ENCODE measurements around the gene CUL7. TPM values are rescaled to one million over a fixed set of nuclear protein-coding genes. Genes with fewer than 3 reads are reported as not detected.

The CUL7 gene
- total RNA-seq, 2 donors from 2014 or later: 16.3 to 24.4 TPM

DNA sequence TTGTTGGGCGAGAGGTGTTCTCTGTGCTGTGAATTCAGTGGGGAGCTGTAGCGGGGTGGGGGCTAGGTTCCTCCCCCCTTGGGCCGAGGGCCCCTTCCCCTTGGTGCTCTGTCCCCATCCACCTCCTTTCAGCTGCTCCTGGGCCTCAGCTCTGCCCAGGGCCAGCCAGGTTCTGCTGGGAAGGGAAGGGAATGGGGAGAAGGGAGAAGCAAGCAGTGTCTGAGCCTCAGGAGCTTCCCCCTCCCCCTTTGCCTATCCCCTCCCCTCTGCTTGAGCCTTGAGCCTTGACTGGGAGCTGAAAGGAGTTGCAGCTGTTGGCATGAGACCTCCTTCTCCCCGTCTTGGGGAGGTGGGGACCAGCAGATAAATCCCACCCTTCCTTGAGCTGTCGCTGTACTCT, 32.8 kb downstream of the CUL7 start:
- WGBS, 2 donors: 47 to 50% methylated on average over 5 of the region's 5 CpGs
- Histone ChIP-seq H3K27ac (peak overlapping the region; percentile 71 to 86 (median 80)), H3K4me1 (peaks cover 52% of the 10 kb centered on the region), H3K4me3 (peak overlapping the region; percentile 75 to 86), H3K36me3 (replicated peaks in 1 of 2; ENCODE audit: insufficient read depth in 1 of 2, low read depth in 2 of 2) (peaks cover 0 to 6% of the 10 kb centered on the region in 2 donors), H3K9me3 (no peaks in the 10 kb centered on the region), H3K27me3 (no peaks in the 10 kb centered on the region)
- intact Hi-C loops (cut with DNase I): no loop called here
- TF ChIP-seq POLR2A (IDR thresholded peaks at IDR 0.05): no peak
- ATAC-seq (peak; percentile 20), DNase-seq (no peak)

DNA sequence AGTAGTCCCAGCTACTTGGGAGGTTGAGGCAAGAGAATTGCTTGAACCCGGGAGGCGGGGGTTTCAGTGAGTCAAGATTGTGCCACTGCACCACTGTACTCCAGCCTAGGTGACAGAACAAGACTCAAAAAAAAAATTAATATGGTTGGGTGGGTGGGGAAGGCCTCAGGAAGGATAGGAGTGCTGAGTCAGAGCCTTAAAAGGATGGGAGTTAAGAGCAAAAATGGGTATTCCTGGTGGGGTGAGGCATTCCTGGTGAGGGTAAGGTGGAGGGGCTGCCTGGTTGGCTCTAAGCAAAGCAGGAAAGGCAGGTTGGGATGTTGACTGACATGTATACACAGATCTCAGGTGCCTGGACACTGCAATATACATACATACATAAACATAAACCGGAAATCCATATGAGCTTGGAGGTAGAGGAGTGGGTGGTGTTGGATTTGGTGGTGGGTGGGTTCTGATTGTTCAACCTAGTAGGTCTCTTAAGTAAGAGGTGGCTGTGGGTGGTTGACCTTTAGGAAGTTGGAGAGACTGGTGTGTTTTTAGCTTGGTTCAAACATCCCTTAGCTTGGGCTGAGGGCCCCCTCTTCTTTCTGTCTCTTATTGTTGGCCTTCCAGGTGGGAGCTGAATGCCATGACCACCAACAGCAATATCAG, 33.5 kb downstream of the CUL7 start:
- intact Hi-C loops (cut with DNase I): no loop called here
- no peak for TF ChIP-seq POLR2A (IDR thresholded peaks at IDR 0.05)
- TF ChIP-seq, protein P1, sequence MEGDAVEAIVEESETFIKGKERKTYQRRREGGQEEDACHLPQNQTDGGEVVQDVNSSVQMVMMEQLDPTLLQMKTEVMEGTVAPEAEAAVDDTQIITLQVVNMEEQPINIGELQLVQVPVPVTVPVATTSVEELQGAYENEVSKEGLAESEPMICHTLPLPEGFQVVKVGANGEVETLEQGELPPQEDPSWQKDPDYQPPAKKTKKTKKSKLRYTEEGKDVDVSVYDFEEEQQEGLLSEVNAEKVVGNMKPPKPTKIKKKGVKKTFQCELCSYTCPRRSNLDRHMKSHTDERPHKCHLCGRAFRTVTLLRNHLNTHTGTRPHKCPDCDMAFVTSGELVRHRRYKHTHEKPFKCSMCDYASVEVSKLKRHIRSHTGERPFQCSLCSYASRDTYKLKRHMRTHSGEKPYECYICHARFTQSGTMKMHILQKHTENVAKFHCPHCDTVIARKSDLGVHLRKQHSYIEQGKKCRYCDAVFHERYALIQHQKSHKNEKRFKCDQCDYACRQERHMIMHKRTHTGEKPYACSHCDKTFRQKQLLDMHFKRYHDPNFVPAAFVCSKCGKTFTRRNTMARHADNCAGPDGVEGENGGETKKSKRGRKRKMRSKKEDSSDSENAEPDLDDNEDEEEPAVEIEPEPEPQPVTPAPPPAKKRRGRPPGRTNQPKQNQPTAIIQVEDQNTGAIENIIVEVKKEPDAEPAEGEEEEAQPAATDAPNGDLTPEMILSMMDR (IDR thresholded peaks at IDR 0.05): no peak
- WGBS, 2 donors: 91 to 95% methylated on average over 3 of the region's 3 CpGs
- H3K36me3 ChIP-seq (replicated peaks in 1 of 2; ENCODE audit: insufficient read depth in 1 of 2, low read depth in 2 of 2): peaks cover 0 to 5% of the 10 kb centered on the region in 2 donors
- no peaks in the 10 kb centered on the region for H3K9me3 ChIP-seq
- H3K4me3 ChIP-seq: no peak overlapping the region
- peak overlapping the region in 3 of 4 donors; percentile 71 to 86 (median 86) for H3K27ac ChIP-seq
- DNase-seq (no peak), ATAC-seq (no peak)
- no peaks in the 10 kb centered on the region for H3K27me3 ChIP-seq
- H3K4me1 ChIP-seq: peaks cover 57% of the 10 kb centered on the region

DNA sequence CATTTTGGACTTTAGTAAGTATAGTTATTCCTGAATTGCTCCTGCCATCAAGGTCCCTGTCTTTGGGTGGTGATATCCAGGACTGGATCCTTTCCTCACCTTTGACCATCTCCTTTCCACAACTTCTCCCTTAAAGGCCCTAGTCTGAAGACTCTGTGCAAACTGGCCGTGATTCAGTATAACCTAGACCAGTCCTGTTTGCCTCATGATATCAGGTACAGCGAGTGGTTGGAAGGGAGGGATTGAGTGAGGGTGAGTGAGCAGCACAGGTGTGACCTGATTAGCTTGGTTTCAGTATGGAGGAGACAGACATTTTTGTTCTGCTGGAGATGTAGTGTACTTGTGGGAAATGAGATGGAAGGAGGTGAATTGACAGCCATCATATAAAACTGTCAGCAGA, 34.5 kb downstream of the CUL7 start:
- Histone ChIP-seq H3K9me3 (no peaks in the 10 kb centered on the region), H3K4me3 (no peak overlapping the region), H3K27me3 (no peaks in the 10 kb centered on the region), H3K27ac (no peak overlapping the region), H3K4me1 (peaks cover 60% of the 10 kb centered on the region), H3K36me3 (replicated peaks in 1 of 2; ENCODE audit: insufficient read depth in 1 of 2, low read depth in 2 of 2) (peaks cover 0 to 2% of the 10 kb centered on the region in 2 donors)
- no peak for ATAC-seq
- TF ChIP-seq, protein P1 (IDR thresholded peaks at IDR 0.05): no peak
- TF ChIP-seq POLR2A (IDR thresholded peaks at IDR 0.05): no peak
- 64 to 71% methylated on average over 2 of the region's 2 CpGs for WGBS, 2 donors
- no peak for DNase-seq
- intact Hi-C loops (cut with DNase I): loop anchor here (5.0 kb wide), 1 partner anchor 38 kb away; the partner anchor contains the start of genes KLC4 and MRPL2

DNA sequence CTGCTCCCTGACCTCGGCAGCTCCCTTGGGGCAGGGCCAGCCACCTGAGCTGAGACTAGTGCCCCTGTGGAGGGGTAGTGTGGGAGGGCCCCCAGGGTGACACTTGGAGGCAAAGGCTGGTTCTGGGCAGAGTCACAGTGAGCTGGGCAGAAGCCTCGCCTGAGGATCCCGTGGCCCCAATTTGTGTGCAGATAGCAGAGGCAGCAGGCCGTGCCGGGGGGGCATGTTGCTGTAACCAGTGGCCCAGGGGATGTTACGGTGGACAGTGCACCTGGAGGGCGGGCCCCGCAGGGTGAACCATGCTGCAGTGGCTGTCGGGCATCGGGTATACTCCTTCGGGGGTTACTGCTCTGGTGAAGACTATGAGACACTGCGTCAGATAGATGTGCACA, 36.7 kb downstream of the CUL7 start:
- Histone ChIP-seq H3K36me3 (replicated peaks in 1 of 2; ENCODE audit: insufficient read depth in 1 of 2, low read depth in 2 of 2) (peaks cover 0 to 2% of the 10 kb centered on the region in 2 donors), H3K27me3 (no peaks in the 10 kb centered on the region), H3K4me1 (peaks cover 54% of the 10 kb centered on the region), H3K4me3 (no peak overlapping the region), H3K27ac (no peak overlapping the region), H3K9me3 (no peaks in the 10 kb centered on the region)
- no peak for TF ChIP-seq POLR2A (IDR thresholded peaks at IDR 0.05)
- TF ChIP-seq, protein P1 (IDR thresholded peaks at IDR 0.05): no peak
- DNase-seq (no peak), ATAC-seq (no peak)
- 82 to 93% methylated on average over 8 to 12 of the region's 12 CpGs for WGBS, 2 donors
- intact Hi-C loops (cut with DNase I): loop anchor here (5.0 kb wide), 1 partner anchor 40 kb away; the partner anchor contains the start of genes KLC4 and MRPL2

DNA sequence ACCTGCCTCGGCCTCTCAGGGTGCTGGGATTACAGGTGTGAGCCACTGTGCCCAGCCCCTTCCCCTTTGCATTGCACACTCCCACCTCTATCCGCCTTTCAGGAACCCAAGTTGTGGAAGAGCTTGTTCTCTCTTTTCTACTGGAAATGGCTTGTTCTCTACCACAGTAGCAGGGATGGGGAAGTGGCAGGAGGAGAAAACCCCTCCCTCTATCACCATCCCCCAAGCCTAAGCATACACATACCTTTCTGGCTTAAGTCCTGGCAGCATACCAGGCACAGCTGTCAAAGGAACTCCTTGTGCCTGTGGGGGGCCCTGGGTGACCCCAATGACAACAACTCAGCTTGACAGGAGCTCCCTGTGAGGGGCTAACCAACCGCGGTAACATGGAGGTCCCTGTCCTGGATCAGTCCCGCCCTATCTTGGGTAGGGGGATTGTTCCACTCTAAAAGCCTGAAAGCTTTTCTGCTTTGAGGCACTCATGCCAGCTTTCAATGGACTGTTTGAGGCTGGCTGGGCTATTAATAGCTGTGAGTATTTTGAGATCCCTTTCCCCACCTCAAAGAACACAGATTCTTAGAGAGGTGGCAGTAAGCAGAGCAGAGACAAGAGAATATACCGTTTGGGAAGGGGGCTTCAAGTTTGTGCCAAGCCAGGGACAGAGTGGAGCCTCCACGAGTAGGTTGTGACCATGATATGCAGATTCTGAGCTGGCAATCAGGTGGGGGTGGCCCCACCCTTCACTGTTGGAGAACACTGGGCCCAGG, 37.3 kb downstream of the CUL7 start:
- Histone ChIP-seq H3K36me3 (replicated peaks in 1 of 2; ENCODE audit: insufficient read depth in 1 of 2, low read depth in 2 of 2) (peaks cover 0 to 2% of the 10 kb centered on the region in 2 donors), H3K27me3 (no peaks in the 10 kb centered on the region), H3K4me1 (peaks cover 57% of the 10 kb centered on the region), H3K9me3 (no peaks in the 10 kb centered on the region), H3K27ac (no peak overlapping the region), H3K4me3 (no peak overlapping the region)
- no peak for ATAC-seq
- no peak for TF ChIP-seq POLR2A (IDR thresholded peaks at IDR 0.05)
- TF ChIP-seq, protein P1 (IDR thresholded peaks at IDR 0.05): no peak
- intact Hi-C loops (cut with DNase I): loop anchor here (5.0 kb wide), 1 partner anchor 41 kb away; the partner anchor contains the start of genes KLC4 and MRPL2
- 67 to 75% methylated on average over 7 of the region's 7 CpGs for WGBS, 2 donors
- DNase-seq: no peak

Measured in body of pancreas (tissue), 4 donors.